Type B pancreatic cell (in vitro differentiated cells): Measurements from ENCODE around the gene KDM4D. TPM values are rescaled to one million over a fixed set of nuclear protein-coding genes. Genes with fewer than 3 reads are reported as not detected.
A peak's percentile ranks its signal among the peaks of the same experiment; 100 is the strongest.

Experiments used
- DNase-seq: peaks from one replicate; pipeline ENCODE4 v3.0.0; 2021; ENCODE audit warnings: mixed read lengths; ENCODE audit not compliant: unreplicated experiment; ENCODE audit errors: extremely low spot score
- H3K27ac Mint-ChIP-seq: 2 replicates; pipeline ENCODE4 v1.8.0; 2021; ENCODE audit warnings: mild to moderate bottlenecking, mixed read lengths
- H3K27me3 Mint-ChIP-seq: 2 replicates; pipeline ENCODE4 v1.8.0; 2021; ENCODE audit warnings: mixed read lengths
- H3K36me3 Mint-ChIP-seq: 2 replicates; pipeline ENCODE4 v1.8.0; 2021; ENCODE audit warnings: mixed read lengths
- H3K4me1 Mint-ChIP-seq: one replicate; pipeline ENCODE4 v1.8.0; 2021; ENCODE audit warnings: mixed read lengths; ENCODE audit not compliant: unreplicated experiment
- H3K4me3 Mint-ChIP-seq: 2 replicates; pipeline ENCODE4 v1.8.0; 2021; ENCODE audit warnings: mild to moderate bottlenecking, mixed read lengths
- H3K9me3 Mint-ChIP-seq: 2 replicates; pipeline ENCODE4 v1.8.0; 2021; ENCODE audit warnings: mixed read lengths
- total RNA-seq: library from RNA; stranded (reverse); gene quantifications from 2 replicates; pipeline ENCODE4 v1.2.1, GENCODE V29; 2021; ENCODE audit warnings: low replicate concordance
- TF ChIP-seq, protein P1 (sequence below): fragments of 200-600 bp; sonication (generic); conservative IDR thresholded peaks from 2 replicates; pipeline ENCODE4 v1.5.0; 2021; ENCODE audit warnings: antibody characterized with exemption, mild to moderate bottlenecking

Gene KDM4D
- total RNA-seq, 1 donor from 2014 or later = 2.4 TPM

DNA sequence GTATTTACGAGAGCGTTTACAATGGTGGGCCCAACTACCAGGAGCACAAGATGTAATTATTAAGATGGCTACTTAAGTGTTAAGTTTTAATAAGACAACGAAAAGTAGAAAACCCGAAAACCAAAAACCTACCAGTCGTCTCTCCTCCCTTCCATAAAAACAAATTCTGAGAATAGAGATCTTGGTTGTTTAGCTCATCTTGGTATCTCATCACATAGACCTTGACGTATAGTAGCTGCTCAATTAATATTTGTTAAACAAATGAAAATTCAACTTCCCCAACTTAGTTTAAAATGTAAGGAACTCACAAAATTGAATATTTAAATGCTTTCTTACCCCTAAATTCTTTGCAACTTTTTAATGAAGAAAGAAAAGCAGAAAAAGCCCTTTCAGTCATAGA, 669 bp downstream of the KDM4D start:
- Mint-ChIP-seq H3K4me3 (peak overlapping the region; percentile 99), H3K9me3 (no peaks in the 10 kb centered on the region), H3K4me1 (peaks cover 4% of the 10 kb centered on the region), H3K27me3 (no peaks in the 10 kb centered on the region), H3K36me3 (peaks cover 18% of the 10 kb centered on the region), H3K27ac (peak overlapping the region; percentile 92)
- DNase-seq = no peak
- TF ChIP-seq, protein P1, sequence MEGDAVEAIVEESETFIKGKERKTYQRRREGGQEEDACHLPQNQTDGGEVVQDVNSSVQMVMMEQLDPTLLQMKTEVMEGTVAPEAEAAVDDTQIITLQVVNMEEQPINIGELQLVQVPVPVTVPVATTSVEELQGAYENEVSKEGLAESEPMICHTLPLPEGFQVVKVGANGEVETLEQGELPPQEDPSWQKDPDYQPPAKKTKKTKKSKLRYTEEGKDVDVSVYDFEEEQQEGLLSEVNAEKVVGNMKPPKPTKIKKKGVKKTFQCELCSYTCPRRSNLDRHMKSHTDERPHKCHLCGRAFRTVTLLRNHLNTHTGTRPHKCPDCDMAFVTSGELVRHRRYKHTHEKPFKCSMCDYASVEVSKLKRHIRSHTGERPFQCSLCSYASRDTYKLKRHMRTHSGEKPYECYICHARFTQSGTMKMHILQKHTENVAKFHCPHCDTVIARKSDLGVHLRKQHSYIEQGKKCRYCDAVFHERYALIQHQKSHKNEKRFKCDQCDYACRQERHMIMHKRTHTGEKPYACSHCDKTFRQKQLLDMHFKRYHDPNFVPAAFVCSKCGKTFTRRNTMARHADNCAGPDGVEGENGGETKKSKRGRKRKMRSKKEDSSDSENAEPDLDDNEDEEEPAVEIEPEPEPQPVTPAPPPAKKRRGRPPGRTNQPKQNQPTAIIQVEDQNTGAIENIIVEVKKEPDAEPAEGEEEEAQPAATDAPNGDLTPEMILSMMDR = no peak

DNA sequence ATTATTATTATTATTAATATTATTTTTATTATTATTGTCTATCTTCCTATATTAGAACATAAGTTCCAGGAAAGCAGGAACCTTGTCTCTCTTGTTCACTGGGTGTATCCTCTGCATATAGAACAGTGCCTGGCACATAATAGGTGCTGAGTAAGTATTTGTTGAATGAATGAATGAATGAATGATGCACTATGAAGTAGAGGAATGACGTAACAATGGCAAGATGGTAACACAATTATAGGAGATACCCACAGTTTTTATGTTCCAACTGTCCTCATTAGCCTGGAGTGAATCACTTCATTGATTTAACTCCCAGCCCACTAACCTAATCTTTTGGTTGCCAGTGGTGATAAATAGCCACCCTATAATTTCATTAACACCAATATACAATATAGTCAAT, 2.1 kb downstream of the KDM4D start:
- H3K4me1 Mint-ChIP-seq = peaks cover 4% of the 10 kb centered on the region
- peaks cover 7% of the 10 kb centered on the region for H3K36me3 Mint-ChIP-seq
- H3K4me3 Mint-ChIP-seq = no peak overlapping the region
- no peak for DNase-seq
- H3K27me3 Mint-ChIP-seq = no peaks in the 10 kb centered on the region
- no peak overlapping the region for H3K27ac Mint-ChIP-seq
- TF ChIP-seq, protein P1 = no peak
- H3K9me3 Mint-ChIP-seq = no peaks in the 10 kb centered on the region

DNA sequence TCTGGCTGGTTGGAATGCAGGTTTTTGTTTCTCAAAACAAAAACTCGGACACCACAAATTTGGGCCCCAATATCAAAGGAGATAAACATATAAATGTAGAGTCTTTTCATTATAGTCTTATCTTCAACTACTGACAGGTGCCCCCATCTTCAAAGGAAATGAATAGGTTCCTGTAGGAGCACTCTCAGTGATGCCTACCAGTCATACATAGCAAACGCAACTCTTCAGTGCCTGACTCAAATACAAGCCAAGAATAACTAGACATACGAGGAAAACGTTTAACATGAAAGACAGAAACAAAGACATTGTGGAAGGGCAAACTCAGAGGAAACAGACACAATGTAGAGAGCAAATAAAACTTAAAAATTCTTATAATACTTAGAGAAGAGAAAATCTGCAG, 13.9 kb downstream of the KDM4D start:
- Mint-ChIP-seq H3K9me3 (no peaks in the 10 kb centered on the region), H3K36me3 (no peaks in the 10 kb centered on the region), H3K27ac (no peak overlapping the region), H3K27me3 (peaks cover 19% of the 10 kb centered on the region), H3K4me1 (no peaks in the 10 kb centered on the region), H3K4me3 (no peak overlapping the region)
- no peak for DNase-seq
- TF ChIP-seq, protein P1 = no peak

DNA sequence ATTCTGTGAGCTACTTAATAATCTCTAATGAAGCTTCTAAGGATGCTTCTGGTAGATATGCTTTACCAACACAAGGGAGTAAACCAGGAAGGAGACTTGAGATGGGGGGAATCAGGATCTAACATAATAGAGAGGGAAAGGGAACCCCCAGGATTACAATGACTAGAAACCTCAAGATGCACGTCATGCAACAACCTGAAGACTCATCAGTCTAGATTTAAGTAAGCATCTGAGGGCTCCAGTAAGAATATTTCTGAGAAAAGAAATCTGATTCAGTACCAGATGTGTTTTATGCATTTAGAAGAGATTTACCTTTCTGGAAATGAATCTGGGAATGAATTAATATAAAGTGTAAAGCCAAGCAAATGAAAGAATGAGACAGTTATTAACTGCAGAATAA, 15.2 kb downstream of the KDM4D start:
- Mint-ChIP-seq H3K27ac (no peak overlapping the region), H3K9me3 (no peaks in the 10 kb centered on the region), H3K4me3 (no peak overlapping the region), H3K27me3 (peaks cover 19% of the 10 kb centered on the region), H3K4me1 (no peaks in the 10 kb centered on the region), H3K36me3 (no peaks in the 10 kb centered on the region)
- DNase-seq = no peak
- TF ChIP-seq, protein P1 = no peak

DNA sequence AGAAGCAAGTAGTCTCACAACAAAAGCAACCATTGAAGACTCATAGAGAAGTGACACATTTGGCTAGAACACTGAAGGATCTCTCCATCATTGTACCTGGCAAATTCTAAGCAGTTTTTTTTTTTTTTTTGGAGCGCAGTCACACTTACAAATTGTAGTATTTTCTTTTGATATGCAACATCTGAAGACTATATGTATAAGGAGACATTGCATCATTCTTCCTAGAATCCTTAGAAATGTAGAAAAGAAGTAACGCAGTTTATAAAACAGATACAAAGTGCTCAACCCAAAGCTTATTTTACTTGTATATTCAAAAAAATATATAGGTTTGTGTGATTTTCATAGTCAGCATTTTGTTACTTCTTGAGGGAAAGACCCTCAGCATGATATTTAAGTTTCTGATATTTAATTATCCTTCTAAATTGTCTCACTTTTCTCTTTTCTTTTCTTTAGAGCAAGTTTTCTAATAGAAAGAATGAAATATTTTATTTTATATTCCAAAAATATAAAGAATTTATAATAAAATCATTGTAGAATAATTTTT, 20.0 kb downstream of the KDM4D start:
- H3K4me3 Mint-ChIP-seq = no peak overlapping the region
- peaks cover 14% of the 10 kb centered on the region for H3K27me3 Mint-ChIP-seq
- peaks cover 6% of the 10 kb centered on the region for H3K36me3 Mint-ChIP-seq
- H3K4me1 Mint-ChIP-seq = no peaks in the 10 kb centered on the region
- TF ChIP-seq, protein P1 = no peak
- DNase-seq = no peak
- H3K27ac Mint-ChIP-seq = no peak overlapping the region
- H3K9me3 Mint-ChIP-seq = no peaks in the 10 kb centered on the region

DNA sequence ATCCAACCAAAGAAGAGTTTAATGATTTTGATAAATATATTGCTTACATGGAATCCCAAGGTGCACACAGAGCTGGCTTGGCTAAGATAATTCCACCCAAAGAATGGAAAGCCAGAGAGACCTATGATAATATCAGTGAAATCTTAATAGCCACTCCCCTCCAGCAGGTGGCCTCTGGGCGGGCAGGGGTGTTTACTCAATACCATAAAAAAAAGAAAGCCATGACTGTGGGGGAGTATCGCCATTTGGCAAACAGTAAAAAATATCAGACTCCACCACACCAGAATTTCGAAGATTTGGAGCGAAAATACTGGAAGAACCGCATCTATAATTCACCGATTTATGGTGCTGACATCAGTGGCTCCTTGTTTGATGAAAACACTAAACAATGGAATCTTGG, 23.9 kb downstream of the KDM4D start:
- no peak overlapping the region for H3K4me3 Mint-ChIP-seq
- H3K9me3 Mint-ChIP-seq = no peaks in the 10 kb centered on the region
- peaks cover 10% of the 10 kb centered on the region for H3K36me3 Mint-ChIP-seq
- no peak for DNase-seq
- no peak overlapping the region for H3K27ac Mint-ChIP-seq
- no peaks in the 10 kb centered on the region for H3K27me3 Mint-ChIP-seq
- TF ChIP-seq, protein P1 = peak; percentile 41
- no peaks in the 10 kb centered on the region for H3K4me1 Mint-ChIP-seq
